SJCRH30 (cell line): ENCODE measurements around the gene PHLPP2. TPM values are rescaled to one million over a fixed set of nuclear protein-coding genes. Genes with fewer than 3 reads are reported as not detected.
"Not testable (repeated sequence)": the region's sequence is repeated elsewhere in the genome, so short reads cannot be mapped to it uniquely, and the experiment has no call there.

Experiments
- DNase-seq, 2 experiments: peaks; one replicate each; pipeline ENCODE4 v3.0.0-alpha.2; 2015 to 2020
- H3K27ac ChIP-seq: fragments of 250-450 bp; sonication (Bioruptor Pico); 2 replicates; pipeline ENCODE4 v1.5.1; 2020; ENCODE audit warnings: mild to moderate bottlenecking, moderate library complexity
- H3K27me3 ChIP-seq: fragments of 250-450 bp; sonication (Bioruptor Pico); 2 replicates; pipeline ENCODE4 v1.5.1; 2020; ENCODE audit warnings: mild to moderate bottlenecking, moderate library complexity
- H3K36me3 ChIP-seq: fragments of 250-450 bp; sonication (Bioruptor Pico); 2 replicates; pipeline ENCODE4 v1.5.1; 2020; ENCODE audit warnings: mild to moderate bottlenecking, moderate library complexity
- H3K4me1 ChIP-seq: fragments of 250-450 bp; sonication (Bioruptor Pico); 2 replicates; pipeline ENCODE4 v1.5.1; 2020; ENCODE audit warnings: mild to moderate bottlenecking, moderate library complexity
- H3K4me3 ChIP-seq: fragments of 250-450 bp; sonication (Bioruptor Pico); 2 replicates; pipeline ENCODE4 v1.5.1; 2020; ENCODE audit warnings: mild to moderate bottlenecking, moderate library complexity
- H3K9me3 ChIP-seq: fragments of 250-450 bp; sonication (Bioruptor Pico); replicated peaks from 2 replicates; pipeline ENCODE4 v1.5.1; 2020; ENCODE audit warnings: mild to moderate bottlenecking, moderate library complexity
- total RNA-seq: library from RNA; depleted of rRNA; stranded (reverse); fragments of >200 nt; shearing (Covaris generic); gene quantifications from 2 replicates; pipeline ENCODE4 v1.2.3, GENCODE V29; 2014

The PHLPP2 gene
- total RNA-seq, 1 experiment from 2014 or later: 8.3 TPM

- H3K27me3 ChIP-seq: no peaks in the 10 kb centered on the region
- DNase-seq: peak; percentile 31 to 42
- H3K27ac ChIP-seq: peak overlapping the region; percentile 20; the same call in 1 of the 2 replicates
- peak overlapping the region; percentile 20; the same call in 1 of the 2 replicates for H3K4me3 ChIP-seq
- no peaks in the 10 kb centered on the region for H3K36me3 ChIP-seq
- no peaks in the 10 kb centered on the region for H3K9me3 ChIP-seq
- H3K4me1 ChIP-seq: peaks cover 15% of the 10 kb centered on the region
Observed at GRCh38 chr16:71629278-71630016, 95.1 kb downstream of the PHLPP2 start.

- H3K27me3 ChIP-seq: no peaks in the 10 kb centered on the region
- H3K4me1 ChIP-seq: peaks cover 15% of the 10 kb centered on the region
- peak in 1 of 2 experiments; percentile 43 for DNase-seq
- no peaks in the 10 kb centered on the region for H3K9me3 ChIP-seq
- peak overlapping the region; percentile 20; the same call in 1 of the 2 replicates for H3K4me3 ChIP-seq
- H3K36me3 ChIP-seq: no peaks in the 10 kb centered on the region
- peak overlapping the region; percentile 20; the same call in 1 of the 2 replicates for H3K27ac ChIP-seq
Observed at GRCh38 chr16:71628810-71629209, 95.7 kb downstream of the PHLPP2 start.

GRCh38 chr16:71627731-71628181 is 96.7 kb downstream of the PHLPP2 start:
- peak; percentile 60 to 72 for DNase-seq
- Histone ChIP-seq H3K4me1 (peaks cover 15% of the 10 kb centered on the region), H3K27me3 (no peaks in the 10 kb centered on the region), H3K9me3 (no peaks in the 10 kb centered on the region), H3K36me3 (no peaks in the 10 kb centered on the region), H3K27ac (peak overlapping the region; percentile 47), H3K4me3 (no peak overlapping the region)

- Histone ChIP-seq H3K27me3 (no peaks in the 10 kb centered on the region), H3K4me3 (no peak overlapping the region), H3K4me1 (peaks cover 15% of the 10 kb centered on the region), H3K36me3 (no peaks in the 10 kb centered on the region), H3K9me3 (no peaks in the 10 kb centered on the region), H3K27ac (no peak overlapping the region)
- no peak for DNase-seq
Observed at GRCh38 chr16:71626858-71627213, 97.7 kb downstream of the PHLPP2 start.

GRCh38 chr16:71626018-71626857 is 98.3 kb downstream of the PHLPP2 start, which contains the start of gene MARVELD3:
Gene MARVELD3 (plus strand): TSS chr16:71626184. CDS start chr16:71626230, 46 bp downstream.
- no peaks in the 10 kb centered on the region for H3K9me3 ChIP-seq
- H3K4me3 ChIP-seq: no peak within 1 kb of the TSS
- H3K27ac ChIP-seq: no peak within 1 kb of the TSS
- H3K4me1 ChIP-seq: peaks cover 15% of the 10 kb centered on the region
- no peak for DNase-seq
- H3K36me3 ChIP-seq: no peaks in the 10 kb centered on the region
- H3K27me3 ChIP-seq: no peaks in the 10 kb centered on the region

GRCh38 chr16:71625113-71625850 is 99.2 kb downstream of the PHLPP2 start:
- Histone ChIP-seq H3K9me3 (no peaks in the 10 kb centered on the region), H3K36me3 (no peaks in the 10 kb centered on the region), H3K27me3 (no peaks in the 10 kb centered on the region), H3K27ac (no peak overlapping the region), H3K4me1 (peaks cover 15% of the 10 kb centered on the region), H3K4me3 (no peak overlapping the region)
- no peak for DNase-seq

GRCh38 chr16:71623597-71623996 is 100.9 kb downstream of the PHLPP2 start:
- no peak for DNase-seq
- no peaks in the 10 kb centered on the region for H3K9me3 ChIP-seq
- no peaks in the 10 kb centered on the region for H3K27me3 ChIP-seq
- no peak overlapping the region for H3K27ac ChIP-seq
- no peak overlapping the region for H3K4me3 ChIP-seq
- no peaks in the 10 kb centered on the region for H3K36me3 ChIP-seq
- peaks cover 8% of the 10 kb centered on the region for H3K4me1 ChIP-seq

GRCh38 chr16:71622088-71622487 is 102.4 kb downstream of the PHLPP2 start:
- Histone ChIP-seq H3K36me3 (no peaks in the 10 kb centered on the region), H3K9me3 (no peaks in the 10 kb centered on the region), H3K4me1 (no peaks in the 10 kb centered on the region), H3K27me3 (no peaks in the 10 kb centered on the region), H3K4me3 (no peak overlapping the region), H3K27ac (no peak overlapping the region)
- no peak for DNase-seq

GRCh38 chr16:71618429-71618828 is 106.1 kb downstream of the PHLPP2 start:
- no peak for DNase-seq
- H3K36me3 ChIP-seq: no peaks in the 10 kb centered on the region
- H3K4me1 ChIP-seq: no peaks in the 10 kb centered on the region
- no peak overlapping the region for H3K4me3 ChIP-seq
- no peaks in the 10 kb centered on the region for H3K9me3 ChIP-seq
- H3K27ac ChIP-seq: no peak overlapping the region
- no peaks in the 10 kb centered on the region for H3K27me3 ChIP-seq

GRCh38 chr16:71614956-71615355 is 109.5 kb downstream of the PHLPP2 start:
- not testable (repeated sequence) for H3K27ac ChIP-seq, DNase-seq, H3K36me3 ChIP-seq, H3K9me3 ChIP-seq, H3K27me3 ChIP-seq, H3K4me1 ChIP-seq, H3K4me3 ChIP-seq

GRCh38 chr16:71610936-71611871 is 113.3 kb downstream of the PHLPP2 start:
- peak; percentile 63 to 73 for DNase-seq
- Histone ChIP-seq H3K9me3 (no peaks in the 10 kb centered on the region), H3K27me3 (no peaks in the 10 kb centered on the region), H3K4me1 (no peaks in the 10 kb centered on the region), H3K36me3 (no peaks in the 10 kb centered on the region), H3K4me3 (no peak overlapping the region), H3K27ac (no peak overlapping the region)

GRCh38 chr16:71610447-71610846 is 114.1 kb downstream of the PHLPP2 start:
- DNase-seq: no peak
- Histone ChIP-seq H3K36me3 (no peaks in the 10 kb centered on the region), H3K27ac (no peak overlapping the region), H3K27me3 (no peaks in the 10 kb centered on the region), H3K4me3 (no peak overlapping the region), H3K4me1 (no peaks in the 10 kb centered on the region), H3K9me3 (no peaks in the 10 kb centered on the region)

GRCh38 chr16:71609066-71609465 is 115.4 kb downstream of the PHLPP2 start:
- H3K9me3 ChIP-seq: no peaks in the 10 kb centered on the region
- no peaks in the 10 kb centered on the region for H3K27me3 ChIP-seq
- no peaks in the 10 kb centered on the region for H3K36me3 ChIP-seq
- no peak for DNase-seq
- no peaks in the 10 kb centered on the region for H3K4me1 ChIP-seq
- H3K27ac ChIP-seq: no peak overlapping the region
- H3K4me3 ChIP-seq: no peak overlapping the region

GRCh38 chr16:71600822-71601221 is 123.7 kb downstream of the PHLPP2 start:
- Histone ChIP-seq H3K27ac (no peak overlapping the region), H3K27me3 (no peaks in the 10 kb centered on the region), H3K9me3 (no peaks in the 10 kb centered on the region), H3K4me3 (no peak overlapping the region), H3K36me3 (no peaks in the 10 kb centered on the region), H3K4me1 (no peaks in the 10 kb centered on the region)
- no peak for DNase-seq
